KBM-7 (cell line): ENCODE measurements around the gene SLC1A7.

ENCODE experiments used
- DNase-seq: peaks from one replicate; pipeline ENCODE4 v3.0.0-alpha.2; 2015
- in situ Hi-C: fragments of 300-500 bp; cut with MboI; formaldehyde crosslinking; loops from 2 replicates; pipeline ENCODE4 v1.14.3; 2020; ENCODE audit warnings: low sequenced_read_pairs, low pct_unique_long_range_greater_than_20kb, mixed read lengths

The SLC1A7 gene

DNA sequence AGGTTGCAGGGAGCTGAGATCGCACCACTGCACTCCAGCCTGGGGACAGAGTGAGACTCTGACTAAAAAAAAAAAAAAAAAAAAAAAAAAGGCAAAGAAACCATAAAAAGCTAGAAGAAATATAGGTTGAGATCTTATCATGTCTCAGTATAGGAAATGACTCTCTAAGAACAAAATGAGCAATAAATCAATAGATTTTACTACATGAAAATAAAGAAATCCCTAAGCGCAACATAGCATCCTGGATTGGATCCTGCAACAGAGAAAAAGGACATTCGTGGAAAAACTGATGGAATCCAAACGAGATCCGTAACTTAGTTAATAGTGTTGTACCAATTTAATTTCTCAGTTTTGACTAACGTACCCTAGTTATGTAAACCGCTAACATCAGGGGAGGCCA, 35.3 kb downstream of the SLC1A7 start:
- DNase-seq: no peak
- in situ Hi-C loops: no loop called here

DNA sequence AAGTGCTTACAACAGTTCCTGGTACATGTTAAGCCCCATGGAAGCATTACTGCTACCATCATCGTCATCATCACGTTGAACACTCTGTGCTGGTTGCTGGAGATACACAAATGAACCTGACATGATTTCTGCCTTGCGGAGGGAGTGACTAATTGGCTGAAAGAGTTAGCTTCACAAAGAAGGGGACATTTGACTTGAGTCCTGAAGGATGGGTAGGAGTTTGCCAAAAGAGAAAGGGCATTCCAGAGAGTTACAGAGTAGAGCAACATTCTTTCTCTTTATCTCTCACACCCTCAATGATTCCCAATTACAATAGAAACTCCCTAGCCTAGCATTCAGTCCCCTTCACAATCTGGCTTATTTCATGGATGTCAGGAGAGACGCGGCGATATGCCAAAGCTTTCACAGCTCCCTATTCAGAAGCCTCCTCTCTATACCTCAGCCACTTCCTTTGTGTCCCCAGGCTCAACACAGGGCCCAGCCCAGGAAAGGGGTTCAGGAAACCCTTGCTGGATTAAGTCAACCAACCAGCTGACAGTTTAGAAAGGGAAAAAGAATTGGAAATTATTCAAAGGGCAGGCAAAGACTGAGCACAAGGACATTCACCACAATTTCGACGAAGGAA, 38.0 kb downstream of the SLC1A7 start:
- no peak for DNase-seq
- in situ Hi-C loops: no loop called here

DNA sequence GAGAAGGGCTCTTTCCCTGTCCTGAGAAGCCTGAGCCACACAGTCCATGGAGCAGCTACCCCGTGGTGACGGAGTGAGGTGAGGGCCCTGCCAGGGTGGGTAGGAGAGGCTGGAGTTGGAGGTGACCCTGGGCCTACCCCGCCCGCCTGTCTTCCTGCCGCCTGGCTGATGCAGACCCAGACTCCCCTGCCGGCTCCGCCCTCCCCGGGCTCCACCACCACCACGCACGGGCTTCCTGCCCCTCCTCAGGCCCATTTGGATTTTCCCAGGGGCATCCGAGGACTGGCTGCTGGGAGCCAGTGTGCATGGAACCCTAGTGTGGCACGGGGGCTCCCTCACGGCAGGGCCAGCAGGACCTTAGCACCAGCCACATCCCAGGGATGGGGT, 47.9 kb downstream of the SLC1A7 start:
- no peak for DNase-seq
- in situ Hi-C loops: no loop called here

DNA sequence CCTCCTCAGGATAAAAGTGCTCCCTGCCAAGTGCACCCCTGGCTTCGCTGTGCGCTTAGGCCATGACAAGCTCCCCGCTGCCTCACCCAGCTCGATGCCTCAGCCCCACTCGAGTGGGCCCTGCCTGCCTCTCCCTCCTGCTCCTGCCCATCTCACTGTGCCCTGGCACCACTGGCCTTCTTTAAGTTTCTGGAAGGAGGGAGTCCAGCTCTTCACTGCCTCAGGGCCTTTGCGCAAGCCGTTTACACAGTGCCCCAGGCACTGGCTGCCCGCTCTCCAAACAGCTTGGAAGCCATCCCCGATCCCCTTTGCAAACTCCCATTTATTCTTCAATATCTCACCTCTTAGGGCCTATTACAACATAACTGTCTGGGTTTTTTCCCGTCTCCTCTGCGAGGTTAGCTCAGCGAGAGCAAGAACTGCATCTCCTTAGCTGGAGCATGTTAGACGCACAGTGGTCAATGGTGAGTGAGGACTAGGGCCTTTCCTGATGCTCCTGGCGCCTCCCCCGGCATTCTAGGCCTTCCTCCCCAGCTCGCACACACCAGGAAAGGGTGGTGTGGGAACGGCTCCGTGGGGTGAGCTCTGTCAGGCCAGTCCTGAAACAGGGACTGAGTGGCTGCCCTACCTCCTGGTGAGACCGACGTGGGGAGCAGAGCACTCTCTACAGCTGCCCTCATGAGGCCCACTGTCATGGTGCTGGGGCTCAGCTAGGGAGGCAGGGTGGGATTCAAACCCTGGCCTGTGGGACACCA, 48.5 kb downstream of the SLC1A7 start:
- in situ Hi-C loops: no loop called here
- no peak for DNase-seq

DNA sequence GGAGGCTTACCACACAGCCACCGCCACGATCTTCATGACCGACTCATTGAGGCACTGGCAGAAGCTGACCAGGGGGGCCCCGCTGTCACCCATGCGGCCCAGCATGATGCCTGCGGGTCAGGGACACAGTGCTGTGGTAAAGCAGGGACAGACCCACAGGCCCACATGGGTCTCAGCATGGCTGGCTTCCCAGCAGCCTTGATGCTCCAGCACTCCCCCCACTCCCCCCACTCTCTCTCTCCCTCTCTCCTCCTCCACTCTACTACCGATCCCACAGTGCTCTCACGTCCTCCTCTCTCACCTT, 49.0 kb downstream of the SLC1A7 start:
- in situ Hi-C loops: no loop called here
- DNase-seq: no peak

DNA sequence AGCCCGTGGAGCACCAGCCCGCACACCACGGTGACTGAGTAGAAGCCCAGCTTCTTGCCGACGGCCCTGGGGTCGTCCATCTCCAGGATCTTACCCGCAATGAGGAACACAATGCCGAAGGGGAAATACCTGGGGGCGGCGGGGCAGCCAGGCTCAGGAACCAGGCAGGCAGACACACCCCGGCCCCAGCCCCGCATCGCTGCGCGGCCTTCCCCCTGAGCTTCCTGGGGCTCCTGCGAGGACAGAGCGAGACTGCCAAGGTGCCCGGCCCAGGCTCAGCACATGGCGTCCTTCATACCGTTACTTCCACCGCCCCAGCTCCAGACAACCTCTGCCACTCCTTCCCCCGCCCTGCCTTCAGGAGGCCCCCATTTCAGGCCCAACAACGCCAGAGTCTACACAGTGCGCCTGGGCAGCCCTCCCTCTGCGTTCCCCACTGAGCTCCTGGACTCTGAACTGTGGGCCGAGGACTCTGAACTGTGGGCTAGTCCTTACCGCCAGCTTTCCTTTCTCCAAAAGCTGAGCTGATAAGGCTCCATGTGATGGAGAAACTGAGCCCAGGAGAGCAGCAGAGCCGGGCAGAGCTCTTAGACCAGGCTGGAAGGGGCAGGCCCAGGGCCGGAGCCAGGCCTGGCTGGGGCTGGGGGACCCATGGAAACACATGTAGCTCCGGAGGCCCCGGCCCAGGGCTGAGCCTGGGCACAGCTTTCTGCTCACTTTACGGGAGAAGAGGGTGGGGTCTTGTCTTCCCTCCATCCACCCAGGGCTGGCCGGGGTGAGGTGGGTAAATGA, 49.6 kb downstream of the SLC1A7 start:
- in situ Hi-C loops: no loop called here

DNA sequence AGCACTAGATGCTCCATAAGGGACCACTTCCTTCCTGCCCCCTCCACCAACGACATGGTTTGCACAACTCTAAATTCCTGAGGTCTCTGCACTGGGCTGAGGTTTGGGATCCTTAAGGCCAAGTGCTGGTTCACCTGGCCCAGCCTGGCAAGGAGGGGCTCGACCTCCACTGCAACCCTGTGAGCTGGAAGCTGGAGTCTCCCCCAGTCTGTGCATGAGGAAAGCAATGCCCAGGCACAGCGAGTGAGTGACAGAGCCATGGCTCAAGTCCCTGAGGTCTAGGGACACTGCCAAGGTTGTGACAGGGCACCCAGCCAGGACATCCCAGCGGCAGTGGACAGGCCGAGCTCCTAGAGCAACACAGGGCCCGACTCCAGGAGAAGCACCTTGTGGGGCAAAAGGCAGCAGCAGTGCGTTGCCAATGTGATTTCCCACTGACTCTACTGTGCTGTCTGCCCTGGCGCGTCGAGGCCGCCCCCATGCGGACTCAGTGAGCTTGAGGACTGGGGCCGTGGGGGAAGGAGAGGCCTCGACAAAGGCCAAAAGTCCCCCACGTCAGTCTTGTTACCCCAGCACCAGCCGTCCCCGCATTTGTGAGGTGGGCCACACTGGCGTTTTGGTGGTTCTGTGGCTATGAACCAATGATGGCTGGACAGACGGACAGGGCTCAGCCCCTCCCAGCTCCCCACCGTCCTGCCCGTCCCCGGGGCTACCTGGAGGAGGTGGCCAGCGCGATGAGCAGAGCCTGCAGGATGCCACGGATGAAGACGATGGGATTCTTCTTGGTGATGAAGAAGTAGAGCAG, 50.4 kb downstream of the SLC1A7 start:
- in situ Hi-C loops: no loop called here

More for the DNA sequence above, 49.6 kb downstream of the SLC1A7 start:
- DNase-seq: no peak

DNA sequence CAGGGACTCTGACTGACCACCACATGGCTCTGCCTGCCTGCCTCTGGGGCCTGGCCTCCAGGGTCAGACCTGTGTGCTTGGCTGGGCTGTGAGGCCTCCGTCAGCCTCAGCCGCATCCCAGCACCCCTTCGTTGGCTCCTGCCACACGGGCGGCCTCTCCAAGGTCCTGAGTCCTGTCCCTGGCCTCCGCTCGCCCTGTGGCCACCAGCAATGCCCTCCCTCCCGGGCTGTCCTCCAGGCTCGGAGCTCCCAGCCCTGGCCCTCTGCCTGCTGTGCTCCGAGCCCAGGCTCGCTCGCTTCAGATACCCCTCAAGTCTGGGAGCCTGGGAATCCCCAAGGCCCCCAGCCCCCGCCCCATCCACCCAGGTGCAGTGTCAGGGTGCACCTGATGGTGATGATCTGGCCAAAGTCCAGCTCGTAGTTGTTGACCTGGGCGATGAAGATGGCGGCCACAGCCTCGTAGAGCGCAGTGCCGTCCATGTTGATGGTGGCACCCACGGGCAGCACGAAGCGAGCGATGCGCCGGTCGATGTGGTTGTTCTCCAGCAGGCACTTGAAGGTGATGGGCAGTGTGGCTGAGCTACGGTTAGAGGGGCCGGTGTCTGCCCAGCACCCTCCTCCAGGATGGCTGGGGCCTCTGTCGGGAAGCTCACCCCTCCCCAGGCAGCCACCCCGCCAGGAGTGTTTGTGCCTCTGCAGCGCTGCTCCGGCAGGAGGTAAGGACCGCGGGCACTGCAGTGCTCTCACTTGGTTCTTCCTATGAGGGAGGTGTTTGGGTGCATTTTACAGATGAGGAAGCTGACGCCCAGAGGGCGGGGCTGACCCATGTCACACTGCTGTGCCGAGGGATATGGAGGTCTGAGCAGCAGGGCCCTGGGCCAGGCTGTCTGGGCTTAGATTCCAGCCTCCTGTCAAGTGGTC, 52.0 kb downstream of the SLC1A7 start:
- peak; percentile 41 for DNase-seq

More for the DNA sequence above, 50.4 kb downstream of the SLC1A7 start:
- DNase-seq: peak; percentile 39

DNA sequence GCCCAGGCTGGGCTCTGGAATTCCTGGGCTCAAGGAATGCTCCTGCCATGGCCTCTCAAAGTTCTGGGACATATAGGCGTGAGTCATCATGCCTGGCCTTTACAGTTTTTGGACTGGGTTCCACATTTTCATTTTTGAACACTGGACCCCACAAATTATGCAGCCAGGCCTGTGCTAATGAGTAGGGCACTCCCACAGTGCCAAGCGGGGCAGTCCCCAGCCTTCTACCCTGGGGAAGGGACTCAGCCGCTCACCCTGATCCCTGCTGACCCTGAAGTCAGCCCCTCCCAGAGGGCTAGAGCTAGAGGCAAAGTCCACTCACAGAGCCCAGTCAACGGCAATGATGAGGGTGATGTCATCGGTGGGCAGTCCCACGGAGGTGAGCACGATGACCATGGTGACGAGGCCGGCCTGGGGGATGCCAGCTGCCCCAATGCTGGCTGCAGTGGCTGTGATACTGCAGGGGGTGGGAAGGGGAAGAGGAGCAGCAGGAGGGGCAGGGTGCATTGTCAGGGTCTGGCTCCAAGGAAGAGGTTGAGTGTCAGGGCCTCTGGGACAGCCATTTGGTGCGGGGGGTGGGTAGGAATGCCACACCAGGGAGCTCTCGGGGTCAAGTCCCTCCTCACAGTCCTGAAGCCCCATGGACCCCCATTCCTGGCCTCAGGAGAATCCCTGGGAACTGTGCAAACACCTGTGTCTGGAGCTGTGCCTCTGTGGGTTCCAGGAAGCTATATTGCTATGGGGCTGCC, 52.8 kb downstream of the SLC1A7 start:
- in situ Hi-C loops: no loop called here
- DNase-seq: no peak

More for the DNA sequence above, 52.0 kb downstream of the SLC1A7 start:
- in situ Hi-C loops: no loop called here

DNA sequence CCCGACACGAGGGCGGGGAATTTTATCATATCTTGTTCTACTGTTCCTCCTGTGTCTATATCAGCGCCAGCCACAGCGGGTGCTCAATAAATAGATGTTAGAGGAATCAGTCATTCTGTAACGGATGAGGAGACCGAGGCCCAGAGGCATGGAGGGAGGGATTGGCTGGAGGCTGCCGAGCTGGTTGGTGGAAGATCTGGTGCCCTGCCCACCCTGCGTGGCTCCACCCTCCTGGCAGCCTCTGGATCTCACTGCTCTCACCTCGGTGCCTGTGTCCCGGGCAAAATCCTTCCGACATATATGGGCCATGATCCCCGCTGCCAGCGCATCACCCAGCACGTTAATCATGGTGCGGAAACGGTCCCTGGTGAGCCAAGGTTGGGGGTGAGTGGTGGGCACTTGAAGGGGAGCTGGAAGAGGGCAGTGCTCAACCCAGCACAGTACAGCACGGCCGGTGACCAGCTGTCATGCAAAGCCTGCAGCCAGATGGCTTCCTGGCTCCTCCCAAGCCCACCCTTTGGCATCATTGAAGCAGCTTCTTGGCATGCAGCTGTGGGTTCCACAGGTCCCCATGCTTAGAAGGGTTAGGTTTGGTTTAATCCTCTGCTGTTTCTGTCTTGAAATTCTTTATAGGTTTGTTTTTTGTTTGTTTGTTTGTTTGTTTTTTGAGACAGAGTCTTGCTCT, 53.7 kb downstream of the SLC1A7 start:
- no peak for DNase-seq
- in situ Hi-C loops: no loop called here

DNA sequence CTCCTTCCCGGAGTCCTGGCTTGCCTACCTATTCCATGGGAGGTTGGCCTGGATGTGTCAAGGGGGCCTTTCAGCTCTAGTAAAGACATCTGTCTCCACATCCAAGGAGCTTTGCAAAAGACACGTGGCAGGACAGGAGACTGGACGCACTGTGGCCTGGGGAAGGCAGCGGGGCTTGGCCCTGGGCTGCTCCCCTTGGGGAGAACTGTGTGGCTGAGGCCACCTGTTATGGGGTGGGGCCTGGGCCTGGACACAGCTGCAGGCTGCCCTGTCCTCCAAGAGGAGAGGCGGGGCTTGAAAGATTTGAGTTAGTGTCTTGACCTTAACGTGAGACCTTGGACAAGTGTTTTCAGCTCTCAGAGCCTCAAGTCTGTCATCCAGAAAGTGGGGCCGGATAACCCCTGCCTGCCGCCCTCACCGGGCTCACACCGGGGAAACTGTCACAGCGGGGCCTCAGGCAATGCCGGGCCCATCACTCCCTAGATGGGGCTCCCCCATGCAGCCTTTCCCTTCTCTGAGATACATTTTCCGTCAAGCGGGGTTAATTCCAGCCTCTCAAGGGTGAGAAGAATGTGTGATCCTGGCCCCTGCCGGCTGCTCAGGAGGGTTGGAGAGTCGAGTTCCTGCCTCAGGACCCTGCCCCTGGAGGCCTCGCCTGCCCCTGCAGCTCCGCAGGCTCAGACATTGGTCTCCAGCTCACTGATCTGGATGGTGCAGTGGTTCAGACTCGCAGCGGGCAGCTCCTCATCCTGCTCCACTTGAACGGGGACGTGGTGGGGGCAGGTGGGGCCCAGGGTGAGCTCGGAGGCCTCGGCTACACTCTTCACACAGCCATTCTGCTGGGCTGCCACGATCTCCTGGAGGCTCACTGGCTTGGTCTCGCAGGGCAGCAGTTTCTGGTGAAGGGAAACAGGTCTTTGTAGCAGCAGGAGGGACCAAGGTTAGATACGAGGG, 54.8 kb downstream of the SLC1A7 start:
- in situ Hi-C loops: no loop called here
- DNase-seq: no peak

DNA sequence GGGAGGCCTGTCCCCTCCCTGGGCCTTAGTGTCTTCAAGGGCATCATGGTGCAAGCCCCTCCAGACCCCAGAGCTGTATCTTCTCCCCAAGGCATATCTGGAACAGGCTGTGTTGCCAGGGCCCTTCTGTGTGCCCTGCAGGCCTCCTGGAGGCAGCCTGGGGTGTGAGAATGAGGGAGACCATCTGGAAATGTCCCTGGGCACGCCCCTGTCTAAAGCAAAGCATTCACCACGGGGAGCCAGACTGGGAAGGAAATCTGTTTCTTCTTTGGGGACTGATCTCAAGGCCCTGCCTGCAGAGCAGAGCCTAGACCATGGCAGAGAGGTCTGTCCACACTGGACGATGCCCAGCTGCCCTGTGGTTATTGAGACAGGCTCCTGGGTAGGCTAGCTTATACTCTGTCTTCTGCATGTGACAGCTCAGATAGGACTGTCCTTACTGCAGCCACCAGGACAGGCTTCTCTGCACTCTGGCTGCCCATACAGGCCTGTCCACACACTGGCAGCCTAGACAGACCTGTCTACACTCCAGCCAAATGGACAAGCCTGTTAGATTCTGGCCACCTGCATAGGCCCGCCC, 55.9 kb downstream of the SLC1A7 start:
- DNase-seq: no peak
- in situ Hi-C loops: no loop called here

DNA sequence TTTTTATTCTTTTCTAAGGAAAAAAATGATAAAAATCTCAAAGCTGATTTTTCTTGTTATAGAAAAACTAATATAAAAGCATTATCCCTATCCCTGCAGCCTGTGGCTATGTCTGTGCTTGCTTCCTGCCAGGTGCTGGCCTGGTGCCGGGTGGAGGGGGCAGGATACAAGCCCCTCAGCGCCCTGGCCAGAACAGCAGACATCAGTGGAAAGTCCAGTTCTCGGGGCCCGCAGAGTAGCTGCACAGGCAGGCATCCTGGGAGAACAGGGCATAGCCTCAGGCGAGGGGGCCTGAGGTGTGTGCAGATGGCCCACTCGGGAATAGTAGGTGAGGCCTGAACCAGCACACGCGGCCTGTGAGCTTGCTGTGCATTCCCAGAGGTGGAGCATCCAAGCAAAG, 57.0 kb downstream of the SLC1A7 start:
- in situ Hi-C loops: no loop called here
- DNase-seq: no peak

DNA sequence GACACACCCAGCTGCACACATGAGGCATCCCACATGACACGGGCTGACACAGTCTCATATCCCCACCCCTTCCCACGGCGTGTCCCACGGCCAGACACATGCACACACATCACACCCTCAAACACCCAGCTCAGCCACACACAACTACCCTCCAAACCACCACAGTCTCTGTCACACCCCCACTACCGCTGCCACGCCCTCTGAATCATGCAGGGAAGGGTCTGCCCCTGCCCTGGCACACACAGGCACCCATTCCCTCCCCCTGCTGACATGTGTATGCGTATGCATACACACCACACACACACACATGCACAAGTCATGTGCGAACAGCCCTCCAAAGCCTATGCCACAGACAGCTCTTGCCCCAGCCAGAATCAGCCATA, 57.9 kb downstream of the SLC1A7 start:
- no peak for DNase-seq
- in situ Hi-C loops: no loop called here

DNA sequence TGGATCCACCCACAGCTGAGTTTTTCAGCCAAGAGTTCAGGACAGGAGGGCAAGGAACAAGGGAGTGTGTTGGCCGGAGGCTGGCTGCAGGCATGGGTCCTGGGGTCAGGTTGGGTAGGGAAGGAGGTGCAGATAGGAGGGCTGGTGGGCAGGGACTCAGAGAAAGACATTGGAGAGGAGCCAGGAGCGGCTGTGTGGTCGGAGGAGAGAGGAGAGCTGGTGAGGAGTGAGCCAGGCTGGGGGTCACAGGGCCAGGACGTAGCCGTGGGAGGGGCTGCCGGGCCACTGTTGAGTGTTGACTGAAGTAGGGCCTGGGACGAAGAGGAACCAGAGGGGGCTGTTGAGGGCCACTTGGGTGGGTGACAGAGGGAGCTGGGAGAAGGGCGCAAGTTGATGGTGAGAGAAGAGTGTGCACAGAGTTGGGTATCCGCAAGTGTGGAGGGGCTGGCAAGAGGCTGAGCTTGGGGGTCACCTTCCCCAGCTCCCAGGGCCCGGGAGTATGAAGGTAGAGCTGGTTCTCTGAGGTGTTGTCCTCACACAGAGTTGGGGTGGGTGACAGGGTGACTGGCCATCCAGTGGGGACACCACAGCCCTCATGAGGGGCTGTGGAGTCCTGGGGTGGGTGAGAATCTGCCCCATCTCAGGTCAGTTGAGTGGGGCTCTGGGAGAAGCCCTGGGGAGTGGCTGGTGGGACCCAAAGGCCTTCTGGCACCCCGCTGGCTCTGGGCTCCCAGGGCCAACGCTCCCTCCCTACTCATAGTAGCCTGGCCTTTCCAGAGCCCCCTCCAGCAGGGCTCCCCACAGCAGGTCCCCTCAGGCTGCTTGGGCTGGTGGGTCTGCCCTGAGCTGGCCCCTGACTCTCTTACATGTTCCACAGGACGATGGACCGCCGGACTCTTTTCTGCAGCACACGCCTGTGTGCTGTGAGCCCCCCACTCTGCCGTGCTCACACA, 58.5 kb downstream of the SLC1A7 start:
- no peak for DNase-seq
- in situ Hi-C loops: no loop called here
